SH-SY5Y (cell line): ENCODE results near the gene B3GALT5.

Source experiments
- GATA2 ChIP-seq: IDR thresholded peaks from 2 replicates; pipeline ENCODE4 v1.6.1; 2011; ENCODE audit warnings: mild to moderate bottlenecking, low read depth, low read length
- GATA3 ChIP-seq: IDR thresholded peaks from 2 replicates; pipeline ENCODE4 v1.6.1; 2011; ENCODE audit warnings: low read depth, mild to moderate bottlenecking, low read length, moderate library complexity

The B3GALT5 gene

DNA sequence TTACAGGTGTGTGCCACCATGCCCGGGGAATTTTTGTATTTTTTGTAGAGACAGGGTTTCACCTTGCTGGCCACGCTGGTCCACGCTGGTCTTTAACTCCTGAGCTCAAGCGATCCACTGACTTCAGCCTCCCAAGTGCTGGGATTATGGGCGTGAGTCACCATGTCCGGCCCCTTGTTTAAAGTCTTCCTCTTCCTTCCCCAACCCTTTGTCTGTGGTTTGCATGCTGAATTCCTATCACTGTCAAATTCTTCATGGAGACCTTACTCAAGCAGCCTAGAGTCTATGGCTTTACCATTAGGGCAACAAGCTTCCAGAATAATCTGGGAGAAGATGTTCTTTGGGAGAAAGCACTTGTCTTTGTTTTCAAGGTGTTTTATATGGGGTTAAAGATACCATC is 34.7 kb downstream of the B3GALT5 start:
- no peak for TF ChIP-seq GATA2
- no peak for TF ChIP-seq GATA3

DNA sequence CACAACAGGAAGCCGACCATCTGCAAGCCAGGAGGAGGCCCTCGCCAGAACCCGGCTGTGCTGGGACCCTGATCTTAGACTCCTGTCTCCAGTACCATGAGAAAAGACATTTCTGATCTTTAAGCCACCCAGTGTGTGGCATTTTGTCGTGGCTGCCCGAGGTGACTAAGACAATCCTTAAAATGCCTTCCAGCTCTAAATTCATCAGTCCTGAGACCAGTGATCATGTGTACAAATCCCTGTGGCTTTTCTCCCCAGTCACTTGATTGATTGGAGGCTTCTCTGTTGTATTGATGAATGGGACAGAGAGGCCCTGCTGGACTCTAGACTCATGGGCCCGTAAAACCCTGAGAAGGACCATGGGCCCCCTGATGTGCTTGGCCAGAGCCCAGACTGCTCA is 36.1 kb downstream of the B3GALT5 start:
- TF ChIP-seq GATA3: no peak
- TF ChIP-seq GATA2: no peak

DNA sequence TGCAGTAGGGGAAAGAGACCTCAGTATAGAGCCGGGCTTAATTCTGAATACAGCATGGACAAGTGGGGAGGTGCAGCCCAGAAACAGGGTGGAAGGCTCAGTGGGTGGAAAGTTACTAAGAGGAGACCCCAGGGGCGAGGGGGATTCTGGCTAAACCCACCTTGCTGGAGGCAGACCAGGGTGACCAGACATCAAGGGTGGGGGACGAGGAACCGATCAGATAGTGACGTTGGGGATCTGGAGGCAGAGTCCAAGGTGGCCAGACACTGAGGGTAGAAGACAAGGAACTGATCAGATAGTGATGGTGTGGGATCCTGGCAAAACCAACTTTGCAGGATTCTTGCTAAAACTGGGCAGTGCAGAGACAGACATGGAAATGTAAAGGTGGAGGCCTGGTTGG is 36.8 kb downstream of the B3GALT5 start:
- no peak for TF ChIP-seq GATA3
- no peak for TF ChIP-seq GATA2

DNA sequence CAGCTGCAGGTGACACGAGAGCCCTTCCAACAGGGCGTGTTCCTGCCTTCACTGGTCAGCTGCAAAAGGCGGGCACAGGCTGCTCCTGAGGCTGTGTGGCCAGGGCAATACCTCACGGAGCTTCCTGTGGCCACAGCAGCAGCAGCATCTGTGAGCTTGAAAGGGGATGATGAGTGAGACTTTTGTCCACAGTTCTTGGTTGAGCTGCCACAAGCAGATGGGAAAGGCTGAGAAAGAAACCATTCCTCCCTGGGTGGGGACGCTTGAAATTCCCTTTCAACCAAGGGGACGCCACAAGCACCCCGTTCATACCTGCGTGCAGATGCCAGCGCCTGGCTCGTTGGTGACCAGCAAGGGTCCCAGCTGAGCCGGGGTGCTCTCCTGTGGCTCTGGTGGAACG is 37.6 kb downstream of the B3GALT5 start:
- TF ChIP-seq GATA3 (no peak), GATA2 (no peak)

DNA sequence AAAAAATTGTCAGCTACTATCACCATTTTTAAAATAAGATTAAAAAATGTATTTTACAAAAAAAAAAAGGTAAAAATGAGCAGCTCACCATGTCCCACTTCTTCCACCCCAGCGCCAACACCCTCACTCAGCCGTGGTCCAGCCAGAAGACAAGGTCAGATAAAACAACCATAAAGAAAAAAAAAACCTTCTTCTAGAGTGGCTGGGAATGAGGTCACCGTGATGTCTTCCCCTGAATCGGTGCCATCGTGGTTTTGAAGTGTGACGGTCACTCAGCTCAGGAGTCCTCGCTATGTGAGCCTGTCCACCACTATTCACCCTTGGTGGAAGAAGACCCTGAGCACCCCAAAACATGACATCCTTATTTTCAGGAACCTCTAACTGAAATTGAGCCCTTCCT is 38.1 kb downstream of the B3GALT5 start:
- TF ChIP-seq GATA2 (no peak), GATA3 (no peak)

DNA sequence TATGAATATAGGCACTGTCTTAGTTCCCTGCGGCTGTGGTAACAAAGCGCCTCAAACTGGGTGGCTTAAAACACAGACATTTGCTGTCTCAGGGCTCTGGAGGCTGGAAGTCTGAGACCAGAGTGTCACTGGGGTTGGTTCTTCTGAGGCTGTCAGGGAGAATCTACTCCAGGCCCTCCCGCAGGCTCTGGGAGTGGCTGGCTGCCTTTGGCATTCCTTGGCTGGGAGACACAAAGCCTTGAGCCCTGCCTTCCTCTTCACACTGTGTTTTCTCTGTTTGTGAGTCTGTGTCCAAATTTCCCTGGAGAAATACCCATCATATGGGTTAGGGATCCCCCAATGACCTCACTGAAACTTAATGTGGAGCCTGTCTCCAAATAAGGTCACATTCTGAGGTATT is 38.5 kb downstream of the B3GALT5 start:
- TF ChIP-seq GATA3: no peak
- TF ChIP-seq GATA2: no peak

DNA sequence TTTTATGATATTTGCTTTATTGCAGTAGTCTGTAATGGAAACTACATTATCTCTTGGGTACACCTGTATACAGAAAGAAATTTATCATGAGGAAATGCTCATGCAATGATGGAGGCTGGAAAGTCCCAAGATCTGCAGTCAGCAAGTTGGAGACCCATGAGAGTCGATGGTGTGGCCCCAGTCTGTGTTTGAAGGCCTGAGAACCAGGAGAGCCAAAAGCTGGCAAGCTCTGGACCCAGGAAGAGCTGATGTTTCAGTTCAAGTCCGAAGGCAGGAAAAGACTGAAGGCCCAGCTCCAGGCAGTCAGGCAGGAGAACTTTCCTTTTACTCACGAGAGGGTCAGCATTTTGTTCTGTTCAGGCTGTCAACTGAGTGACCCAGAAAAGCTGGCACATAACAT is 42.2 kb downstream of the B3GALT5 start:
- TF ChIP-seq GATA2: no peak
- TF ChIP-seq GATA3: no peak

DNA sequence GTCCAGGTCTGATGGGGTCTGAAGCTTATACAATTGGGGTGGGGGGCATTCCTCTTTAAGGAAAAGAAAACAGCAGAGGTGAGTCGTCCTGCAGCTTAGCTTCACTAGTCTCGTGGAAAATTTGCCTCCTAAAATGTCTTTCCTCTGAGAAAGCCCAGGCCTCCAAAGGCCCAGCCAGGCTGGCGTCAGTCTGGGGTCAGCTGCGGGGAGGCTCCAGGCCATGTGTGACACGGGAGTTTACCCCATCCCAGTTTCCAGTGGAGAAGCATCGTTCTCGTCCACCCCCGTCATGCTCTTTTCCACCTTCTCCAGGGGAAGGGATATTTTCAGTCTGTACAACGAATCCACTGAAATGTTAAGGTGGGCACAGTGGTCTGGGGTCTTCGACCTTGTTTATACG is 42.8 kb downstream of the B3GALT5 start:
- TF ChIP-seq GATA2 (no peak), GATA3 (no peak)

DNA sequence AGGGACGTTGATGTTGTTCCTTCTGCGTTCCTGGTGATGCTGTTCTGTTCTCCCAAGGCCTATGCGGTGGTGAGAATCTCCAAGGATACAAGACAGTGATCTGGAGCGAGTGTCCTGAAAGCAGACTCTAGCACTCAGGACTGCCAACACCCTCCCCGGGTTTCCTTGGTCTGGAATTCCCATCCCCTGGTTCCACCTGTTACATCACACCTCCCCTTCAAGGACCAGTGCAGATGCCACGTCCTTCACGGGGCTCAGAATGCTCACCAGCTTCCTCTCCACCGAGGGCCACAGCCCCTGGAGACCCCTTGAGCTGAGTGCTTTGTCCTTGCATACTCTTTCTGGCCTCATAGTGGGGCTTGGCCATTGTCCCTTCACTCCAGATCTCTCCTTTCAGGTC is 43.5 kb downstream of the B3GALT5 start:
- TF ChIP-seq GATA2: no peak
- no peak for TF ChIP-seq GATA3

DNA sequence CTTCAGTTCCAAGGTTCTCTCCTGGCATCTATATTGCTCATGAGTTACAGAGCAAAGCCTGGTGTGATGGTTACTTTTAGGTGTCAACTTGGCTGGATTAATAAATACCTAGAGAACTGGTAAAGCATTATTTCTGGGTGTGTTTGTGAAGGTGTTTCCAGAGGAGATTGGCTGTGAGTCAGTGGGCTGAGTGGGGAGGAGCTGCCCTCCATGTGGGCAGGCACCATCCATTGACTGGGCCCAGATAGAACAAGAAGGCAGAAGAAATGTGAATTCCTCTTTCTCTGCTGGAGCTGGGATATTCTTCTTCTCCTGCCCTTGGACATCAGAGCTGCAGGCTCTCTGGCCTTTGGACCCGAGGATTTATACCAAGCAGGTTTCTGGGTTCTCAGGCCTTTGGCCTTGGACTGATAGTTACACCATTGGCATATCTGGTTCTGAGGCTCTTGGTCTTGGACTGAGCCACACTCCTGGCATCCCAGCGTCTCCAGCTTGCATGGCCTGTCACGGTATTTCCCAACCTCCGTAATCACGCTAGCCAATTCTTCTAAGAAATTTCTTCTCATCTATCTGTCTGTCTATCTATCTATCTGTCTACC is 44.5 kb downstream of the B3GALT5 start:
- TF ChIP-seq GATA2 (no peak), GATA3 (no peak)

DNA sequence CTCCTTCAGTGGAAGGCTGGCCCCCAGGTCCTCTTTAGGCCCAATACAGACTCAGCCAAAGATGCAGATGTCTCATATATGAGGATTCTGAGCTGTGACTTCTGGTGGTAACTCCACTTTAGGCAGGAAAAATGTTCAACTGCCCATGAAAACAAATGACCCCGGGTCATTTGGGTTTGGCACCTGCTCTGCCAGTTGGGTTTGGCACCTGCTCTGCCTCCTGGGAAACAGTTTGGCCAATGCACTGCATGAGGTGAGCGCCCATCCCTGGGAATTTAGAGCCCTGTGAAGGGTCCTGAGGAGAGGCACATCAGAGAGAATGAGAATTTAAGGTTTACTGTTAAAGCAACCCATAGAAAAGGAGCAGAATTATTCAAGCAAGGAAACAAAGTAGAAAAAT is 45.3 kb downstream of the B3GALT5 start:
- TF ChIP-seq GATA3: no peak
- no peak for TF ChIP-seq GATA2

DNA sequence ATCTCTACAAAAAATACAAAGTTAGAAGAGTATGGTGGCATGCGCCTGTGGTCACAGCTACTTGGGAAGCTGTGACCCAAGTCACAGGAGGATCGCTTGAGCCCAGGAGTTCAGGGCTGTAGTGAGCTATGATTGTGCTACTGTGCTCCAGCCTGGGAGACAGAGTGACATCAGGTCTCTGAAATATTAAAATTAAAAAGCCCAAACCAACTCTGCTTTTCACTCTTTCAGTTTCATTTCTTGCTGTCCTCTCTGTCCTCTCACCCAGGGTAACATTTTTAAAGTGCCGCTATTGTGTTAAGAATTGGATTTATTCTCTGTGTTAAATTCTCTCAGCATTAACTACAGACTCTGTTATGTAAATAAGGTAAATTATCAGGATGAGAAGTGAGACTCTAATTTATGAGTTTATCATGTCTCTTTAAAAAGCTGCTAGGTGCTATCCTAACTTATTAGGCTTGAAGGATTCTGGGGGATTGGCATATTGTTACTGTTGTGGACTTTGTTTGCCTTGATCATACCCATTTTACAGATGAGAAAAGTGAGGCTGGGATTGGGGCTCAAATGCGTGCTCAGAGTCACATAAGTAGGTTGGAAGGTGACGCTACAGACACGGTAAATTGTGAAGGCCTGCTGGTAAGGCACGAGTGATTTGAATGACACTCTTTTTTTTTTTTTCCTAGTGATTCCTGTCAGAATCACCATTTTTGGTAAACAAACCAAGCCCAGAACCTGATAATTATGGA is 46.5 kb downstream of the B3GALT5 start:
- TF ChIP-seq GATA3: no peak
- no peak for TF ChIP-seq GATA2

DNA sequence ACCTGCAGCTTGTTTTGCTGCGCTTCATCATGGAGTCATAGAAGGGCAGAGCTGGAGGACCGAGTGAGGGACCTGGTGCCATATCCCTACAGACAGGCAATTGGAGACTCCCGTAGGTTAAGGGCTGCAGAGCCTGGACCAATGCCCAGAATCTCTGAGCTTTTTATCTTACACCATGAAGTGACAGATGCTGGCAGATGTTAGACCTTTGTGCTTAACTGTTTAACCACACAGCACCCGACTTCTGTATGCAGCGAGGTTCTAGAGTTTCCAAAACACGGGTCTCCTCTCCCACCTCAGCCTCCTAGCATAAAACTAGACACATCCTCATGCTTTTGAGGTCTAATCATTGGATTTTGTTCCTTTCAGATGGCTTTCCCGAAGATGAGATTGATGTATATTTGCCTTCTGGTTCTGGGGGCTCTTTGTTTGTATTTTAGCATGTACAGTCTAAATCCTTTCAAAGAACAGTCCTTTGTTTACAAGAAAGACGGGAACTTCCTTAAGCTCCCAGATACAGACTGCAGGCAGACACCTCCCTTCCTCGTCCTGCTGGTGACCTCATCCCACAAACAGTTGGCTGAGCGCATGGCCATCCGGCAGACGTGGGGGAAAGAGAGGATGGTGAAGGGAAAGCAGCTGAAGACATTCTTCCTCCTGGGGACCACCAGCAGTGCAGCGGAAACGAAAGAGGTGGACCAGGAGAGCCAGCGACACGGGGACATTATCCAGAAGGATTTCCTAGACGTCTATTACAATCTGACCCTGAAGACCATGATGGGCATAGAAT is 47.6 kb downstream of the B3GALT5 start:
- TF ChIP-seq GATA3: no peak
- TF ChIP-seq GATA2: no peak

DNA sequence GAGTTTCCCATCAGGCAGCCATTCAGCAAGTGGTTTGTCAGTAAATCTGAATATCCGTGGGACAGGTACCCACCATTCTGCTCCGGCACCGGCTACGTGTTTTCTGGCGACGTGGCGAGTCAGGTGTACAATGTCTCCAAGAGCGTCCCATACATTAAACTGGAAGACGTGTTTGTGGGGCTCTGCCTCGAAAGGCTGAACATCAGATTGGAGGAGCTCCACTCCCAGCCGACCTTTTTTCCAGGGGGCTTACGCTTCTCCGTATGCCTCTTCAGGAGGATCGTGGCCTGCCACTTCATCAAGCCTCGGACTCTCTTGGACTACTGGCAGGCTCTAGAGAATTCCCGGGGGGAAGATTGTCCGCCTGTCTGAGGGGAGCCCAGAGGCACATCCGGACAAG is 48.4 kb downstream of the B3GALT5 start:
- TF ChIP-seq GATA2: no peak
- TF ChIP-seq GATA3: no peak

DNA sequence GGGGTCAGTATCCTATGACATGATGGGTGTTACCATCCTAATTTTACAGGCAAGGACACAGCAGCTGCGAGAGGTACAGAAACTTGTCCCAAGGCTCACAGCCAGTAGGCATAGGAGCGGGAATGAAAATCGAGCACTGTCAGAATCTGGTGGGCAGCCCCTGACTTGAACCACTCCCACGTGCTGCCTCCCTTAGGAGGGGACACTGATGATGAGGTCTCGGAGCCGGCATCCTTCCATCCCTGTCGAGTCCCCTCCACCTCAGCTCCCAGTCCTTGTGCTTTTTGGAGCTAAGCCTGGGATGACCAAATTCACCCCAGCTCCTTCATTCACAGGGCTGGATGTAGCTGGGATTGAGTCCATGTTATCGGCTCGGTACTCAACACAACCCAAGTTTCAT is 49.0 kb downstream of the B3GALT5 start:
- TF ChIP-seq GATA2: no peak
